ENCODE results near the gene SEMA5A.

SEMA5A gene

DNA sequence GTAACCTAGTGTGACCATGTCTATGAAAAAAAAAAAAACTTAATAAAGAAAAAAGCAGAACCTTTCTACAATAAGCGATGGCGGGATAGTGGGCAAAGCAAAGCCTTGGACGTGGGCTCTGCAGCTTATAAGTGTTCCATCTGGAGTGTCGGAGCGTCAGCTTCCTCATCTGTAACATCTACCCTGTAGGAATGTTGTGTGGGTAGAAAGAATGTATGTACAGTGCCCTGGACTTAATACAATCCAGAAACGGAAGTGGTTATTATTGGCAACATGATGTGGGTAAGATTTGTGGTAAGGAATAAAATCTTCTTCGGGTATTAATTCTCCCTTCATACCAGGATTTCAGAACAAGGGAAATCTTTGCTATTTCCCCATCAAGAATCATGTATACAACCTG is 66.5 kb downstream of the SEMA5A start:
- DNase-seq (ENCODE audit: low read depth in 1 of 2, low spot score in 1 of 2): no peak

DNA sequence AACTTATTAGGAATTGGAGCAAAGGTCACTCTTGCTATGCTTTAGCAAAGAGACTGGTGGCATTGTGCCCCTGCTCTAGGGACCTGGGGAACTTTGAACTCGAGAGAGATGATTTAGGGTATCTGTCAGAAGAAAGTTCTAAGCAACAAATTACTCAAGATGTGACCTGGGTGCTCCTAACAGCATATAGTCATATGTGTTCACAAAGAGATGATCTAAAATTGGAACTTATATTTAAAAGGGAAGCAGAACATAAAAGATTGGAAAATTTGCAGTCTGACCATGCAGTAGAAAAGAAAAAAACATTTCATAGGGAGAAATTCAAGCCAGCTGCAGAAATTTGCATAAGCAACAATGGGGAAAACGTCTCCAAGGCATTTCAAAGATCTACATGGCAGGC is 68.3 kb downstream of the SEMA5A start:
- no peak for DNase-seq (ENCODE audit: low read depth in 1 of 2, low spot score in 1 of 2)

DNA sequence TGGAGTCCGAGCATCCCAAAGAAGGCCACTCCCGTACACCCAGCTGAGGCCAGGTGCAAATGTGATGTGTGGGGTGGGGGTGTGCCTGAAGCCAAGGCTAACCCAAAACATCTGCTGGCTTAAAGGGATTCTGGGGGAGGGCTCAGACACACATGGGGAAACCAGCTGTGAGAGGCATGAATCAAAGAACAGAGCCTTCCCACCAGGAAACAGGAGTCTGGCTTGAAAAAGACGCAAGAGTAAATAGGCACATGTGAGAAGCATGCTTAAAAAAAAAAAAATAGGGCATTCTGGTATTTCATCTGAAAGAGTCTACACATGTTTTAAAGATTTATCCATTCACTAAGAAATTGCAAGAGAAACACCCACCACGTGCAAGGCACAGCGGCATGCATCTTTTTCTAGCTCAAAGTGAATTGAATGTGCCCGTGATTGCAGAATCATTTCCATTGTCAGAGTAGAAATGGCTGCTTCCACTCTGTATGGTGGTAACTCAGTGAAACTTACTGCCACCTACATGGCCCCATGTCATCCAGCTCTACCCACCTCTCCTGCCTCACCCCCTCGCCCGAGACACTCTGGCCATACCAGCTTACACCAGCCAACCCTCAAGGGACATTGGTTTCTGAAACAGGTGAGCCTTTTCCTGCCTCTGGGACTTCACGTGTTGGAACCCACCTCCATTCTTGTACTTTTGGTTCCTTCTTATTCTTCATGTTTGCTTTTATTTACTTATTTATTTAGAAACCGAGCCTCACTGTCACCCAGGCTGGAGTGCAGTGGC is 71.5 kb downstream of the SEMA5A start:
- no peak for DNase-seq (ENCODE audit: low read depth in 1 of 2, low spot score in 1 of 2)

DNA sequence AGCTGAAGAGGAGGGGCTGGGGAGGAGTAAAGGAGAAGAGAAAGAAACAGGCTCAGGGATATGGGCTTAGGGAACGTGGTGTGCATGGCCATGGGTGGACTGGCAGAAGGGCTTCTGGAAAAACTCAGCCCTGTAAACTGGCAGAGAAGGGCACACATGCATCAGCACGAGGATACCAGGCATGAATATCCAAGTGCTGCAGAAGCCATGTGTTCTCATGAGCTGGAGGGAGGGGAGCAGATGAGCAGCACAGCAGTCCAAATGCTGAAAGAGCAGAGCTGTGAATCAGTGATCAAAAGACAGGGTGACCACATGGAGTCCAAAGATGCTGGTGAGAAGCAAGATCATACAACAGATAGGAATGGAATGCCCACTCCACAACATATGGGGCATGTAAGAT is 72.3 kb downstream of the SEMA5A start:
- no peak for DNase-seq (ENCODE audit: low read depth in 1 of 2, low spot score in 1 of 2)

DNA sequence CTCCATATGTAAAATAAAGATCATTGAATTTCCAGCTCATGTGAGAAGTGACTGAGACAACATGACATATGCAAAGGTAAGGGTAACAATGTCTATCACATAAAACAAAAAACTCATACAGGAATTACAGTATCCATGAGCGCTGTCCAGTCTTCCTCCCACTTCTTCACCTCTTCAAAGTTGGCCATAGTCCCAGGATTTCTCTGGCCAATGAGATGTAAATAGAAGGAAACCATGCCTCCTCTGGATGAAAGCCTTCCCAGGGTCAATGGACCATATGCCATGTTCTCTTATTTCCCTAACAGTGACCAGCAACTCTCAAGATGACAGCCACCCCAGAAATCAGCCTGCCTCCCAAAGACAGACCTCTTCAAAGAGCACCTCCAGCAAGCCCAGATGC is 75.5 kb downstream of the SEMA5A start:
- no peak for DNase-seq (ENCODE audit: low read depth in 1 of 2, low spot score in 1 of 2)

DNA sequence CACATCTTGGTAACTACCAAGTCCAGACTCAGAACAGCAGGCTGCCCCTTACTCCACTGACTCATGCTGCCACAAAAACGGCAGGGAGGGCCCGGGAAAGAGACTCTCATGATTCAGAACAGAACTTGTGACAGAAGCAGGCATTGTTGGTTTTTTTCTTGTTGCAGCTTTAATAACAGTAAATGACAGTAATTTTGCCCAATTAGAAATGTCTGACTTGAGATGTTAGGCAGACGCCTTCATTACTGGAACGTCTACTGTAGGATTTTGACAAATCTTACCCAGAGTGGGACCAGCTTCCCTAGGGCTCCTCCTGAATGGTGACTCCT is 77.9 kb downstream of the SEMA5A start:
- DNase-seq (ENCODE audit: low read depth in 1 of 2, low spot score in 1 of 2): no peak

DNA sequence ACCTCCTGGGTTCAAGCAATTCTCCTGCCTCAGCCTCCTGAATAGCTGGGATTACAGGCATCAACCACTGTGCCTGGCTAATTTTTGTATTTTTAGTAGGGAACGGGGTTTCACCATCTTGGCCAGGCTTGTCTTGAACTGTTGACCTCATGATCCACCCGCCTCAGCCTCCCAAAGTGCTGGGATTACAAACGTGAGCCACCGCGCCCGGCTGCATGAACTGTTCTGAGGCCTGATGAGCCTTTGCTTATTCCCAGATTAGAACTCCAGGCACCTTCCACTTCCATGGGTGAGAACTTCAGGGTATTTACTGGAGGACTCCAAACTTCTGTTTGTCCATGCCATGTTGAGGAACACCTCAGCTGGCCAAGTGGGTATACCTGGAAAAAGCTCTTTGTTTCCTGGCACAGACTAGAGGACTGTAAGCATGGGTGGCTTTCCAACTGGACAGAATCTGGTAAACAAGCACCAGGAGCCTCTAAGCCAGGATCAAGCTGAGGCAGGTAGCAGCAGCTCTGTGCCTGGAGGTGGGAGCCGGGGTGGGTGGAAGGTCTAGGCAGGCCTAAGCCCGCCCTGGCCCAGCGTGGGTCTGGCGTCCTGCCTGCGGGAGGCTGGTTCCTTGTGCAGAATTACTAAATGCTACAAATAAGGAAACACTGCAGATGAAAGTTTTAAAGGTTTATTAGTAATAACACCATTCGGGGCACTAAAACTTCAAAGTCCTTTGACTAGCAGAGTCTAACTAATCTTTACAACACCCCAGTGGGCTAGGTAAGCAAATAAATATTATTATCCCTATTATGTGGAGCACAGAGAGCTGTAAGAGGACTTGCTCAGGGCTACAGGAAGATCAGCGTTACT is 78.4 kb downstream of the SEMA5A start:
- DNase-seq (ENCODE audit: low read depth in 1 of 2, low spot score in 1 of 2): no peak

DNA sequence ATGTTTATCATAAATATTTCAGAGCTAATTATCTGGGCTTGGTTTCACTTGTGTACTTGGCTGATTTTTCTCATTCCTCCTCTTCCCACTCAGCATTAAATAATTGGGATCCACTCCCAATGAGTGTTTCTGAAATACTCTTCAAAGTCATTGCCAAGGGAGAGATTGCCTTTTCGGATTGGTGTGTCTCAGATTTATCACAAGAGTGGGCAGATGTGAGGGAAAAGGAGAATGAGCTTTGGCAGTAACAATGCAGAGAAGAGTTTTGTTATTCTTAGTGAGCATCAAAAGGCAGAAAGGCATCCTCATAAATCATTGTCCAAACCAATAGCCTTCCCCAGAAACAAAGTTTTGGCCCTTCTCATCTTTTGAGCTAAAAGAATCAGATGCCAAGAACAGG is 79.2 kb downstream of the SEMA5A start:
- DNase-seq (ENCODE audit: low read depth in 1 of 2, low spot score in 1 of 2): no peak

DNA sequence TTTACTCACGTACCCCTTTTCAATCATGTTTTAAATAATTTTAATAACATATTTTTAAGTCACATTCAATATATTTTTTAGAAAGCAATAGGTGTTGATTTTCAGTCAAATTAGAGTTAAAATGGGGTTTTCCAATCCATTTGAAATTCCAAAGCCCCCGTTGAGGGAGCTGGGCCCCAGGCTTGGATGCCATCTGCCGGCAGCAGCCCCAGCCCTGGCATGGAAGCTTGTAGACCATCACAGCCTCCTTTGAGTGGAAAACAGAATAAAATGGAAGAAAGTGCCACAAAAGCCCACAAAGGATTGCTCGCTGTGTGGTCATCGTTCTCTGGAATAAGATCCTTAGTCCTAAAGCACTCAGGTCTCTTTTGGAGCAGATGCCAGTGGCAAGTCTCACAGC is 81.4 kb downstream of the SEMA5A start:
- no peak for DNase-seq (ENCODE audit: low read depth in 1 of 2, low spot score in 1 of 2)

DNA sequence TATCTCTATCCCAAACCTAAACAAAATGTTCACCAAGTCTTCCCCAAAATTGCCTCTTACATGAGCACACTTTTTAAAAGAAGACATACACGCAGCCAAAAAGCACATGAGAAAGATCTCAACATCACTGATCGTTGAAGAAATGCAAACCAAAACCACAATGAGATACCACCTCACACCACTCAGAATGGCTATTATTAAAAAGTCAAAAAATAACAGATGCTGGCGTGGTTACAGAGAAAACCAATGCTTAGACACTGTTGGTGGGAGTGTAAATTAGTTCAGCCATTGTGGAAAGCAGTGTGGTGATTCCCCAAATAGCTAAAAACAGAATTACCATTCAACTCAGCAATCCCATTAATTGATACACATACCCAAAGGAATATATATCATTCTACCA is 83.8 kb downstream of the SEMA5A start:
- no peak for DNase-seq (ENCODE audit: low read depth in 1 of 2, low spot score in 1 of 2)

DNA sequence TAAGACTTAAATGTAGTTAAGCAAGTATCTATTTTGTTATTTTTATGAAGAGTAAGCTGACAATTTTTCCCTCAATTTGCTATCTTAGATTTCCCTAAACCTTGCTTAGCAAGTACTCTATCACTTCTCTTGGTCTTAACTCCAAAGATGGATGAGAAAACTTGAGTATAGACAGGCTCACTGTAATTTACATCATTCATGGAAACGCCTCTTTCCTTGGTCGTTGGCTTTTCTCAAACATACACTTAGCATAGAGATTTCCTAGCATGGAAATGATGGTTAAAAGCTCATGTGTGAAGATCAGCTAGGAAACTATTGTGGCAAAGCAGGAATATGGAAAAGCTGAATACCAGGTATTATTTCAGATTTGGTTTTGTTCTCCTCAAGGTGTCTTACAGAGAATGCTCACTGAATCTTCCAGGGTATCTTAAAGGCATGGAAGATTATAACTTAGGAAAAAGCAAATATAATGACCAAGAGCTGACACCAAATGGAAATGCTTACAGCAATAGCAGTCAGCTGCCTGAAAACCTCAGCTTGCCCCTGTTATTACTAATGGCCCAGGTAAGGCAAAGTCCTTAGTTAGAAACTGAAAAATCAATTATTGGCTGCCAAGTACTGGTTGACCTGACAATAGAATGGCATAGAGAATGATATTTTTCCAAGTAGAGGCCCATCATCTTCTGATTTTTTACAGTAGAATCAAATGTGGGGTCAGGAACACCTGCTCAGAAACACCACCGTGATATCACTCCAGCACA is 84.8 kb downstream of the SEMA5A start:
- DNase-seq (ENCODE audit: low read depth in 1 of 2, low spot score in 1 of 2): no peak

DNA sequence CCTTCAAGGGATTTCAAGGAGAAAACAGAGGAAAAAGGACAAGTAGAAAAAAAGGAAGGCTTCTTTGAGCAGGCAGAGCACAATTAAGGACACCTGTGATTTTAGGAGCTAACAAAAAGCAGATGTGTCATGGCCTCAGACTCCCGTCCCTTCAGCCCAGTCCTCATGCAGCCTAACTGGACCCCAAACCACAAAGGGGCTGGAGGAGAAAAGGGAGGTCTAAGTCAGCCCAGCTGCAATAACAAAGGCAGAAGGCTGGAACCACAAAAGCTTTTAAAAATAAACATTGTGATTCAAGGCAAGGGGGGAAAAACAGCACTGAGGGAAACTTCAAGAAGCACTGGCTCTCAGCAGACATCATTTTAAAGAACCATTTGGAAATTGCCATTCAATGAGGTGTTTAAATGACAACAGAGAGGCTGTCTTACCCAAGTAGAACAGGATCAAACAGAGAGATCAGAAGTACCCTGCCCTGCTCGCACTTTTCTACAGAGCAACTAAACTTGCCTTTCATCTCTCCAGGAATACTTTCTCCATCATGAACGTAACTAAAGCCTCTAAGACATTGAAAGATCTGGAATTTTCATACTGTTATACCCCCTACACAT is 89.3 kb downstream of the SEMA5A start:
- DNase-seq (ENCODE audit: low read depth in 1 of 2, low spot score in 1 of 2): no peak

DNA sequence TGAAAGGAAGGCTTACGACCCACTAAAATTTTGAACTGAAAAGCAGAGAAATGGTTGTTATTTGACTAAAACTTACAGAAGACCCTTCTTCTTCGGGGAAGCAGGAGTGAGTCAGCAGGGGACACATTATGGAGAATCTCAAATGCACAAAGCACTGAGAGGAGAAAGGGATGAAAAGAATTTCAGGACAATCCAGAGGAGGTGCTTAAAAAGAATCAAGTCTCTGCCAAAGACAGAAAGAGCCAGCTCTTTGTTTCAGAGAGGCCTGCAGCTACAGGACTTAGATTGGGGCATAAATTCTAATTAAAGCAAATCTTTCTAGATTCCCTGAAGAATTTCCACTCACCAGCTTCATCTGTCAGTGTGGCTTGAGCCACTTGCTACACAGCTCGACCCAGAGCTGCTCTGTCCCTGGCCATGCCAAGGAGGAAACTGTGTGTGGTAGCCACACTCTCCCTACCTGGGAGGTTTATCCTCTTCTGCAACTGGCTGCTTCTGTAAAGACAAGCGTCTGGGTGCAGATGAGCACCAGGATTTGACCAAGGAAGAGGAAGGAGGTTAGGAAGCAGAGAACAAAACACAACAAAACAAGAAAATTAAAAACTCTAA is 89.9 kb downstream of the SEMA5A start:
- no peak for DNase-seq (ENCODE audit: low read depth in 1 of 2, low spot score in 1 of 2)

DNA sequence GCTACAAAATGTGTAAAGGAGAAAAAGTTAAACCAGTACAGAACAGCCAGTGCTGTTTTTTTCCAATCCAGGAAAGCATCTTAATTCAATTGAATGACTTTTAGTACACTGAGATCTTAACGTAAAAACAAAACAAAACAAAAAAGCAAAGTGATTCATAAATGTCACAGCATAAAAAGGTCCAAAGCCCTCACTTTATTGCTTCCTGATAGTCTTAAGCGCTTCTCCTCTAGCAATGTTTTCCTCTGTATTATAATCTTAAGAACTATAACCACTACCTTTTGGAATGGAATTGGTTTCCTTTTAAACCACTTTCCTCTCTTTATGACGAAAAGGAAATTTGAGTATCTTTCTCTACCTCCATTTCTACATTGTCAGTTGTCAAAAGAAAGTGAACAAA is 91.4 kb downstream of the SEMA5A start:
- no peak for DNase-seq (ENCODE audit: low read depth in 1 of 2, low spot score in 1 of 2)

DNA sequence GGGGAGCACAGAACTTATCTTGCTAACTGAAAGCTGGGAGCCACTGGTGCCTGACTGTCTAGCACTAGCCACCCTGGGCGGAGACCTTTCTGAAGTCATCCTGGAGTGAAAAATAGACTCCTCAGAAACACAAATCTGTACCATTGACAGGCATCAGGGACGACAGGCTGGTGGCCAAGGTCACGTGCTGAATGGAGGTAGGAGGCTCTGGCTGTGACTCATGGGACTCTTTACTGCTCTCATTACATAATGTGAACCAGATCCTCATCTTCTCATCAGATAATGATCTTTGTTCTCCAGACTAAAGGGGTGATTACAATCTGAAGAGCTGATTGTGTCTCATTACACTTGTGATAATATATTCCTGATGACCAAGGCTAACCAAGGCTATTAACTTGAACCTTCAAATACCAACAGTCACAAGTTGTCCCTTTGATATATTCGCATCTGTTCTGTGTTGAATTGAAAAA is 91.8 kb downstream of the SEMA5A start:
- DNase-seq (ENCODE audit: low read depth in 1 of 2, low spot score in 1 of 2): no peak

DNA sequence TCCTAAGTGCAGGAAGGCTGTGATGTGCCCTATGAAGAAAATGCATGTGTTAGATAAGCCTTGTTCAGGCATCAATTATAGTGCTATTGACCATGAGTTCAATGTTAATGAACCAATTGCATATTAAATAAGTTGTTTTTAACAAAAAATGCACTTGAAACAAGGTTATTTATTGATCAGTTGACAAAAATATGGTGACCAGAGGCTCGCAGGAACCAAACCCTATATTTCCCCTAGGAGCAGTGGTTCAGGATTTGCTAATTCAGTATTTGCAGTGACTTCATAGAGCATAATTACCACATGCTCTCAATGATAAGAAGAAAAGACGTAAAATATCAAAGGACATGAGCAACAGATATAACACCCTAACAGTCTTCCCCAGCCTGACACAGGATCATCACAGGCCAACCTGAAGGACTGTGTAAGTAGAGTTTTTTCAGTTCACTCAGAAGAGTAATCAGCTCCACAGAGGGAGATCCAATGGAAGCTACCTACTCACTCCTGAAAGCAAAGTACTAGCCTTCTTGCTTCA is 92.3 kb downstream of the SEMA5A start:
- no peak for DNase-seq (ENCODE audit: low read depth in 1 of 2, low spot score in 1 of 2)

DNA sequence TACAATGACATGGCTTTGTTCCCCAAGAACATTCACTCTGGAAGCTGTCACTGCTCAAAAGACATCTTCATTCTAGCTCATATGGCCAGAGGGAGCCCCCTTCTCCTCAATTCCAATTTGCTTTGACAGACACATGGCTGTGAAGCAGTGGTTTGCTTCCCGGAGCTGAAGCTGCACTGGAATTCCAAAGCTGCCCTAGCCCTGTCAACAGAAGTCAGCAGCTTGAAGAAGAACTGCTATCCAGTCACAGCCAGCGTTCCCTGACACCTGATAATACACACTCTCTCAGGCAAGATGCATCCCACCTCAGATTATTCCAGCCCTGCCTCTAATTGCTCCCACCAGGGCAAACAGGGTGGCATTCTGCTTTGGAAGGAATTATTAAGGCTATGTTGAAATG is 93.7 kb downstream of the SEMA5A start:
- no peak for DNase-seq (ENCODE audit: low read depth in 1 of 2, low spot score in 1 of 2)

DNA sequence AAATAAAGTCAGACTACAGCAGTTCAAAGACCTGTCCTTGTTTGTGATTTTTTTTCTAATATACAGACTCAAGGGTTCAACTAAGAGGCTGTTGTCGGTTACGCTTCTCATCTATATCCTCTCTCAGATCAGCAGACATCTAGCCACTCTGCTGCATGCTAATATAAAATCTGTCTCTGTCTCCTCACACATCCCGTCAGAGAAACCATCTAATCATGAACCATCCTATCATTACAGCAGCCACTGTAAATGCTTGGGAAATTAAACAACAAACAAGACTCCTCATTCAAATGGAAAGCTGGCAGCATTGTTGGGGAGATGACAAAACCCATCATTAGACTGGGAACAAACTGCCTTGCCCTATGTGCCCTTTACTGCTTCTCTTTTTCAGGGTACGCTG is 94.8 kb downstream of the SEMA5A start:
- no peak for DNase-seq (ENCODE audit: low read depth in 1 of 2, low spot score in 1 of 2)

DNA sequence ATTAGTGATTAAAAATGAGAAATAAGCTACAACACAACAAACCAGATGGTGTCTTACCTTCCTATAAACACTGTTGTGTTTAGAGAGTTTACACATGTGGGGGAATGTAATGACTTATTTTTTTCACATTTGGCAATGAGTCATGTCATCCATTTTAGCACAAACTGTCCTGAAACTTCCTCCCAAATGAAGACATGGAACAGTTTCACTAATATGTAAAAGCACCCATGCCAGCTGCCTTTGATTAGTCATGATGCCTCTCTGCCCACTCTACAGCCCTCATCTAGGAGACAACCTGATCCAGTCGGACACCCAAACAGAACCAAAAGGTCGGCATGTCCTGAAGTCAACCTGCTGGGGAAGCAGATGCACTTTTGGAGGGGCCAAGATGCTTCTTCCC is 98.2 kb downstream of the SEMA5A start:
- DNase-seq (ENCODE audit: low read depth in 1 of 2, low spot score in 1 of 2): no peak

DNA sequence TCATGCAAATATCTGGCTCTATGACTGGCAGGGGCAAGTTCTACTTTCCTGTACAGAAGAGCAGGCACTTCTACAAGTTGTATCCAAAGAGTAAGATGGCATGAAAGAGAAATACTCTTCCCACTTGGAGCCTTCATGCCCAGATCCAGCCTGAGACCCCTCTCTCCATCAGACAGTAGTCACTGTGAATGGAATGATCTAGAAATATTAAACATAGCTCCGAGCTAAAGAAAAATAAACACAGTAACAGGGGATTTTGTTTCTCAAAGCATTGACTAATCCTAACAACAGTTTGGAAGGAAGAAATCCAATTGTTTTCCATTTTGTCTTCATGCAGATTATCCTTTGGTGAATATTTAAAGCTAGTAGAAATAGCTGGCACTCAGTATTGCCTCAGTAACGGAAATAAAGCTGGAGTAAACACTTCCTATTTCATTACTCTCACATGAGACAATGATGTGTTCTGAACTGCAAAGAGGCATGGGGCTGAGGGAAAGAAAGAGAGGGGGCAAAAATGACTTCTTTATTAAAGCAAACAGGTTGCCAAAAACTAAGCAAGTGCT is 100.0 kb downstream of the SEMA5A start:
- DNase-seq (ENCODE audit: low read depth in 1 of 2, low spot score in 1 of 2): no peak

Measured in activated CD4-positive, alpha-beta T cell treated with anti-CD3 and anti-CD28 coated beads, Interleukin-2, amount 50 U/mL, for 24 hours (primary cell).